Thymus (tissue), 11 donors: Measurements from ENCODE around the gene C1orf50. TPM values are rescaled to one million over a fixed set of nuclear protein-coding genes. Genes with fewer than 3 reads are reported as not detected.

Experiments
- DNase-seq, 9 donors: peaks; one replicate each; pipeline ENCODE4 v3.0.0-alpha.2; 2013; ENCODE audit warnings: low spot score in 9 of 9, low read depth in 6 of 9, missing footprints in 1 of 9
- H3K27ac ChIP-seq, 2 donors: one replicate each; pipeline ENCODE4 v1.5.1; 2013; ENCODE audit warnings: control low read depth in 1 of 2, low read depth in 1 of 2, low read length in 1 of 2, mild to moderate bottlenecking in 1 of 2, moderate library complexity in 1 of 2
- H3K27me3 ChIP-seq, 2 donors: one replicate each; pipeline ENCODE4 v1.5.1; 2013; ENCODE audit warnings: low read length in 1 of 2; ENCODE audit not compliant: control insufficient read depth in 2 of 2, insufficient read depth in 1 of 2
- H3K36me3 ChIP-seq, 2 donors: one replicate each; pipeline ENCODE4 v1.5.1; 2013; ENCODE audit warnings: low read length in 1 of 2, mild to moderate bottlenecking in 1 of 2, moderate library complexity in 1 of 2; ENCODE audit not compliant: control insufficient read depth in 2 of 2, insufficient read depth in 2 of 2
- H3K4me1 ChIP-seq, 2 donors: one replicate each; pipeline ENCODE4 v1.5.1; 2013; ENCODE audit warnings: low read length in 2 of 2; ENCODE audit not compliant: control insufficient read depth in 2 of 2, insufficient read depth in 2 of 2
- H3K4me3 ChIP-seq, 2 donors: one replicate each; pipeline ENCODE4 v1.5.1; 2013; ENCODE audit warnings: low read length in 2 of 2, control low read depth in 1 of 2, mild to moderate bottlenecking in 1 of 2
- H3K9me3 ChIP-seq, 2 donors: one replicate each; pipeline ENCODE4 v1.5.1; 2013; ENCODE audit warnings: low read length in 1 of 2, mild to moderate bottlenecking in 1 of 2; ENCODE audit not compliant: control insufficient read depth in 2 of 2, insufficient read depth in 1 of 2
- WGBS: extraction: QIAGEN DNeasy Blood & Tissue Kit; methylation state at CpG from one replicate; pipeline ENCODE4 v1.1.7; 2013; 5-methylcytosine and 5-hydroxymethylcytosine counted together
- polyA plus RNA-seq: library from polyadenylated mRNA; stranded (reverse); fragments of 200-250 nt; gene quantifications from one replicate; pipeline ENCODE4 v1.2.3, GENCODE V29; 2013
- total RNA-seq: library from RNA; stranded (reverse); fragments of 120-200 nt; gene quantifications from one replicate; pipeline ENCODE4 v1.2.4, GENCODE V29; 2013
- donor health status: healthy.

The C1orf50 gene
- total and polyA plus RNA-seq, 2 donors, result 4.0 TPM

DNA sequence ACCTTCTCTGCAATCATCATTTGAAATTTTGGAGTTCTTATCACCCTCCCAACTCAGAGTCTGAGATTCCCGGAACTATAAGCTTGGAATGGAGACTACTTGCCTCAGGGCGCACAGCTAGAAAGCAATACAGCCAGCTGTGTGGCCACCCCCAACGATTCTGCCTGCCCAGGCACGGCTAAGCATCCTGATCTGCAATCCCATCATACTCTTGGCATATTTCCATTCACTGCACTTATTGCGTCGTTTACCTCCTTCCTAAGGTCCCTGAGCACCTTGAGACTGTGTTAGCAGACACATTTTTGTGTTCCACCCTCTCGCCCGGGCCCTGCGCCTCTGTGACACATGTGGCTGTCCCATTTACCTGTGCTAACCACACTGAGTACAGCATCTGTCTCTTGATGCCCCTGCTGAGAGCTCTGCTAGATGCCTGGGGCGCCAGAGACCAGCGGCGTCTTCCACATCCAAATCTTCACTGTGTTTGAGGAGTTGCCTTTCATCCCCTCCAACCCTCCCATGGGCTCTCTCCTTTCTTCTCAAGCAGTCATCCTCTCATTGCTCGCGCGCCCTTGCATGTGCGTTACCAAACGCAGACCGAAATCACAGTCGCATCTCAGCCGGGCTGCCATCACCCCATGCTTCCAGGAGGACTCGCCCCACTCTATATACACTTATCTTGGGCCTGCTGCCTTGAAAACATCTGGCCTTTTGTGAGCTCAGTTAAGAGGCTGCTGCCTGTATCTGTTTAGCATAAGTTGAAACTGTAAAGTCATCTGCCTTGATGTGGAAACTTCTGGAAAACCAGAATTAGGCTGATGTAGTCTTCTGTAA, 23.5 kb upstream of the C1orf50 start:
- Histone ChIP-seq H3K27me3 (no peaks in the 10 kb centered on the region), H3K4me3 (no peak overlapping the region), H3K36me3 (peaks cover 28 to 30% of the 10 kb centered on the region in 2 donors), H3K9me3 (no peaks in the 10 kb centered on the region), H3K27ac (peak overlapping the region in 1 of 2 donors; percentile 33), H3K4me1 (peaks cover 0 to 12% of the 10 kb centered on the region in 2 donors)
- WGBS, result 87% methylated on average over 21 of the region's 21 CpGs
- DNase-seq, result peak in 1 of 9 donors; percentile 3

GRCh38 chr1:42744148-42744413, 23.0 kb upstream of the C1orf50 start:
- H3K36me3 ChIP-seq, result peaks cover 33 to 35% of the 10 kb centered on the region in 2 donors
- H3K4me3 ChIP-seq, result no peak overlapping the region
- over 99% methylated on average over 9 of the region's 9 CpGs for WGBS
- H3K27ac ChIP-seq, result no peak overlapping the region
- H3K9me3 ChIP-seq, result no peaks in the 10 kb centered on the region
- peaks cover 0 to 12% of the 10 kb centered on the region in 2 donors for H3K4me1 ChIP-seq
- H3K27me3 ChIP-seq, result no peaks in the 10 kb centered on the region
- no peak for DNase-seq

- H3K4me1 ChIP-seq, result peaks cover 0 to 10% of the 10 kb centered on the region in 2 donors
- H3K27ac ChIP-seq, result no peak overlapping the region
- peaks cover 46 to 47% of the 10 kb centered on the region in 2 donors for H3K36me3 ChIP-seq
Measured at GRCh38 chr1:42745851-42746250, 21.2 kb upstream of the C1orf50 start.

GRCh38 chr1:42746436-42747105, 20.5 kb upstream of the C1orf50 start:
- no peaks in the 10 kb centered on the region for H3K27me3 ChIP-seq
- H3K4me1 ChIP-seq, result peaks cover 0 to 10% of the 10 kb centered on the region in 2 donors
- H3K9me3 ChIP-seq, result no peaks in the 10 kb centered on the region
- DNase-seq, result no peak
- H3K4me3 ChIP-seq, result no peak overlapping the region
- 96% methylated on average over 12 of the region's 12 CpGs for WGBS
- H3K36me3 ChIP-seq, result peaks cover 46 to 49% of the 10 kb centered on the region in 2 donors
- no peak overlapping the region for H3K27ac ChIP-seq

More at GRCh38 chr1:42745851-42746250, 21.2 kb upstream of the C1orf50 start:
- DNase-seq, result no peak
- H3K4me3 ChIP-seq, result no peak overlapping the region
- WGBS, result 96% methylated on average over 8 of the region's 8 CpGs
- H3K27me3 ChIP-seq, result no peaks in the 10 kb centered on the region
- no peaks in the 10 kb centered on the region for H3K9me3 ChIP-seq

- peaks cover 0 to 10% of the 10 kb centered on the region in 2 donors for H3K4me1 ChIP-seq
- H3K4me3 ChIP-seq, result no peak overlapping the region
- no peak overlapping the region for H3K27ac ChIP-seq
- H3K36me3 ChIP-seq, result peaks cover 52 to 54% of the 10 kb centered on the region in 2 donors
- peaks cover 0 to 2% of the 10 kb centered on the region in 2 donors for H3K9me3 ChIP-seq
- peak in 5 of 9 donors; percentile 19 to 44 (median 28) for DNase-seq
- WGBS, result 73% methylated on average over 14 of the region's 14 CpGs
- H3K27me3 ChIP-seq, result no peaks in the 10 kb centered on the region
Measured at GRCh38 chr1:42747125-42747524, 19.9 kb upstream of the C1orf50 start.

DNA sequence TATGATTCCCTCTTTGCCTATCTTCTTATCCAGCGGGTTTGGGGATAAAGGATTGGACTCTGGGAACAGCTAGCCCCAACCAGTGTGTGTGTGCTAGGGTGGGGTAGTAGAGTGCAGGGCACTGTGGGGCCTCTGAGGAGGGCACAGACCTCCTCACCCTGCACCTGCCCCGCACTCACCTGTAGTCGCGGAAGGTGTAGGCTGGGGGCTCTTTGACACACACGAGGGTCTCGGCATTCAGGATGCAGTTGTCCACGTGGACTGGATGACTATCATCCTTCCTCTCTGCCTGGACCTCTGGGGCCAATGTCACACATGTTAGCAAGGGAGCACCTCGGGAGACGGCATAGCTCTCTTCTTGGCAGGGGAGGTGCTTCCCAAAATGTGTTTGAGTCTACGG, 19.0 kb upstream of the C1orf50 start:
- WGBS, result 95% methylated on average over 10 of the region's 10 CpGs
- H3K27me3 ChIP-seq, result no peaks in the 10 kb centered on the region
- peaks cover 61% of the 10 kb centered on the region in 2 donors for H3K36me3 ChIP-seq
- H3K4me1 ChIP-seq, result peaks cover 0 to 2% of the 10 kb centered on the region in 2 donors
- peaks cover 0 to 6% of the 10 kb centered on the region in 2 donors for H3K9me3 ChIP-seq
- no peak overlapping the region for H3K4me3 ChIP-seq
- no peak overlapping the region for H3K27ac ChIP-seq
- no peak for DNase-seq

DNA sequence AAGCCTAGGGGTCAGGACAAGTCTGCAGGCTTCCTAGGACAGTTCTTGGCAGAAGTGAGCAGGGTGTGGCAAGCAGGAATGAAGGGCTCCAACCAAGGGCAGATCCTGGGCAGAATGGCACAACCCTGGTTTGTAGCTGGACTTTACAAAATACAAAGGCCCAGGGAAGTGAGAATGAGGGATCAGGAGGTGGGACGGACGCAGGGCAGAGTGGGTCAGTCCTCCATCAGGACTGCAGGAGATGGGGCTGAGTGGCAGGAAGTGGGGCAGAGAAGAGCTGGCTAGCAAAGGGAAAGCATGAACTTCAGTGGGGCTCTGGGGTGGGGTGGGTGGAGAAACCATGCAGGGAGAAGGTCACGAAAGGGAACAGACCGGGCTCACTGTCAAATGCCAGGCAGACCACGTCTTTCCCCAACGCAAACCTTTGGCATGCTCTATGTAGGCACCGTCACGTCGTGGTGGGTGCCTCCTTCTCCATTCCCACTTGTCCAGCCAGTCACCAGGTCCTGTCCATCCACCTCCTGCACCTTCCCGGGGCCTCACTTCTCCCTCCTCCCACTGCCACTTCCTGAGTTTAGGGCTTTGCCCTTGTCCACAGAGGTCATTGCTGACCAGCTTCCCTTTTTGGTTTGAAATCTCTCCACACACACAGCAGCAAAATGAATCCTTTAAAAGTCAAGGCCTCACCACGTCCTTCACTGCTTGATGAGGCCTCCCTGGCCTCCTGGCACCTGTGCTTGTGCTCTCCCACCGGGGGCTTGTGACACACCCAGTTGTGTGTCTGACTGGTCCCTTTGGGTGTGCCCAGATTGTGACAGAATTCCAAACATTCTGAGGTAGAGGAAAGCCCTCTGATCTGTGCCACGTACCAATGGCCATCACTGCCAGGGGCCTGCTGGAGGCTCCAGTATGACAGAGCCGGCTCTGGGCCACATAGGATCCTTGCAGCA, 18.3 kb upstream of the C1orf50 start:
- WGBS, result 92% methylated on average over 14 of the region's 14 CpGs
- Histone ChIP-seq H3K27me3 (no peaks in the 10 kb centered on the region), H3K4me3 (no peak overlapping the region), H3K9me3 (peaks cover 0 to 6% of the 10 kb centered on the region in 2 donors), H3K36me3 (peaks cover 65 to 66% of the 10 kb centered on the region in 2 donors), H3K27ac (no peak overlapping the region), H3K4me1 (no peaks in the 10 kb centered on the region)
- no peak for DNase-seq

GRCh38 chr1:42750041-42750440, 17.0 kb upstream of the C1orf50 start:
- 99% methylated on average over 12 of the region's 12 CpGs for WGBS
- DNase-seq, result no peak
- Histone ChIP-seq H3K4me1 (no peaks in the 10 kb centered on the region), H3K4me3 (no peak overlapping the region), H3K9me3 (peaks cover 0 to 6% of the 10 kb centered on the region in 2 donors), H3K27ac (no peak overlapping the region), H3K36me3 (peaks cover 78 to 79% of the 10 kb centered on the region in 2 donors), H3K27me3 (no peaks in the 10 kb centered on the region)
